ENCODE results near the gene RLN3.
"Not testable (repeated sequence)": the region's sequence is repeated elsewhere in the genome, so short reads cannot be mapped to it uniquely, and the experiment has no call there.

RLN3 gene

GRCh38 chr19:14035706-14036105 is 7.8 kb downstream of the RLN3 start:
- DNase-seq (ENCODE audit: low spot score): no peak
- POLR2A ChIA-PET (ENCODE audit: low non-redundant PET): no interaction called here
- no peak for TF ChIP-seq CTCF (conservative IDR thresholded peaks at IDR 0.05; ENCODE audit: low read depth)
- no peak overlapping the region for H3K27ac ChIP-seq
- CTCF ChIA-PET: interaction anchor here (0.7 kb wide), 1 partner anchor 80 kb away, joined by 5 read pairs; no protein-coding TSS in a partner anchor

GRCh38 chr19:14039181-14039580 is 11.2 kb downstream of the RLN3 start:
- CTCF ChIA-PET: interaction anchor here (1.0 kb wide), 1 partner anchor 8 kb away, joined by 8 read pairs; the partner anchor contains the start of gene IL27RA
- no peak overlapping the region for H3K27ac ChIP-seq
- DNase-seq (ENCODE audit: low spot score): no peak
- TF ChIP-seq CTCF (conservative IDR thresholded peaks at IDR 0.05; ENCODE audit: low read depth): no peak
- POLR2A ChIA-PET (ENCODE audit: low non-redundant PET): no interaction called here

GRCh38 chr19:14042659-14043608 is 15.0 kb downstream of the RLN3 start:
- POLR2A ChIA-PET (ENCODE audit: low non-redundant PET): not testable (repeated sequence)
- peak; percentile 53 for TF ChIP-seq CTCF (conservative IDR thresholded peaks at IDR 0.05; ENCODE audit: low read depth)
- CTCF ChIA-PET: interaction anchor here (0.6 to 1.1 kb wide), 3 partner anchors 14 to 71 kb away, joined by 3 to 6 read pairs (median 4); no protein-coding TSS in a partner anchor
- peak; percentile 53 for DNase-seq (ENCODE audit: low spot score)
- H3K27ac ChIP-seq: peak overlapping the region; percentile 26

DNA sequence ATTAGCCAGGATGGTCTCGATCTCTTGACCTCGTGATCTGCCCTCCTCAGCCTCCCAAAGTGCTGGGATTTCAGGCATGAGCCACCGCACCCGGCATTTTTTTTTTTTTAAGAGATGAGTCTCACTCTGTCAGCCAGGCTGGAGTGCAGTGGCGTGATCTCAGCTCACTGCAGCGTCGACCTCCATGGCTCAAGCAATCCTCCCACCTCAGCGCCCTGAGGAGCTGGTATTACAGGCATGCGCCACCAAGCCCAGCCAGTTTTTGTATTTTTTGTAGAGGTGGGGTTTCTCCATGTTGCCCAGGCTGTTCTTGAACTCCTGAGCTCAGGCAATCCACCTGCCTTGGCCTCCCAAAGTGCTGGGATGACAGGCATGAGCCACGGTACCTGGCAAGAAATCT is 19.9 kb downstream of the RLN3 start:
- DNase-seq (ENCODE audit: low spot score); POLR2A ChIA-PET (ENCODE audit: low non-redundant PET); H3K27ac ChIP-seq: not testable (repeated sequence)
- CTCF ChIA-PET: interaction anchor here (0.6 to 1.0 kb wide), 5 partner anchors 9 to 160 kb away, joined by 3 to 4 read pairs (median 3); partner anchors contain the start of gene MISP3

GRCh38 chr19:14048443-14049153 is 20.6 kb downstream of the RLN3 start:
- ChIA-PET CTCF (interaction anchor here (0.5 to 1.0 kb wide), 8 partner anchors 10 to 169 kb away, joined by 3 to 4 read pairs (median 3); partner anchors contain the start of genes IL27RA and MISP3), POLR2A (ENCODE audit: low non-redundant PET) (no interaction called here)
- H3K27ac ChIP-seq: no peak overlapping the region
- peak; percentile 89 for TF ChIP-seq CTCF (conservative IDR thresholded peaks at IDR 0.05; ENCODE audit: low read depth)
- DNase-seq (ENCODE audit: low spot score): peak; percentile 45

DNA sequence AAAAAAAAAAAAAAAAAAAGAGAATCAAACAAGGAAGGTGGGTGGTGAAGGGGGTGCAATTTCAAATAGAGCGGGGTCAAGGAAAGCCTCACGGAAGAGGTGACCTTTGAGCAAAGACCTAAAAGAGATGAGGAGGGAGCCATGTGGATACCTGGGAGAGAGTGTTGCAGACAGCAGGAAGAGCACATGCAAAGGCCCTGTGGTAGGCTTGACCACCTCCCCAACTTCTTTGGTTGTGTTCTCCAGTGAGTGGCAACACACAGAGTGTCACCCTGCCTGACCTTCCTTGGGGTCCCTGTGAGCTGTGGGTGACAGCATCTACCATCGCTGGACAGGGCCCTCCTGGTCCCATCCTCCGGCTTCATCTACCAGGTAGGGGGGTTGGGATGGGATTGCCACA is 22.6 kb downstream of the RLN3 start:
- no peak for TF ChIP-seq CTCF (conservative IDR thresholded peaks at IDR 0.05; ENCODE audit: low read depth)
- no peak overlapping the region for H3K27ac ChIP-seq
- DNase-seq (ENCODE audit: low spot score): no peak
- POLR2A ChIA-PET (ENCODE audit: low non-redundant PET): no interaction called here
- CTCF ChIA-PET: interaction anchor here (1.2 to 1.7 kb wide), 2 partner anchors 9 to 22 kb away, joined by 6 to 11 read pairs; partner anchors contain the start of gene MISP3

DNA sequence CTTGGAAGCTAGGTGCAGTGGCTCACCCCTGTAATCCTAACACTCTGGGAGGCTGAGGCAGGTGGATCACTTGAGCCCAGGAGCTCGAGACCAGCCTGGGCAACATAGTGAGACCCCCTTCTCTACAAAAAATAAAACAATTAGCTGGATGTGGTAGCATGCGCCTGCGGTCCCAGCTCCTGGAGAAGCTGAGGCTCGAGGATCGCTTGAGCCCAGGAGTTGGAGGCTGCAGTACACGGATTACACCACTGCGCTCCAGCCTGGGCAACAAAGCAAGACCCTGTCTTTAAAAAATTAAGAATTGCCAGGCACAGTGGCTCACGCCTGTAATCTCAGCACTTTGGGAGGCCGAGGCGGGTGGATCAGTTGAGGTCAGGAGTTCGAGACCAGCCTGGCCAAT is 23.0 kb downstream of the RLN3 start:
- POLR2A ChIA-PET (ENCODE audit: low non-redundant PET): not testable (repeated sequence)

More for the DNA sequence above, 23.0 kb downstream of the RLN3 start:
- CTCF ChIA-PET: interaction anchor here (1.2 to 1.7 kb wide), 2 partner anchors 8 to 22 kb away, joined by 6 to 11 read pairs; partner anchors contain the start of gene MISP3
- DNase-seq (ENCODE audit: low spot score); H3K27ac ChIP-seq: not testable (repeated sequence)

Measured in RWPE1 (cell line).